DOHH2 (cell line): ENCODE measurements around the gene IRF2.

ENCODE experiments used
- H3F3A ChIP-seq: fragments of 200-600 bp; sonication (generic), shearing (Covaris generic); 2 replicates; pipeline ENCODE4 v1.6.0; 2016; ENCODE audit warnings: antibody characterized with exemption, mild to moderate bottlenecking; ENCODE audit not compliant: control insufficient read depth, insufficient read depth
- H3K27ac ChIP-seq: fragments of 200-600 bp; sonication (generic); 2 replicates; pipeline ENCODE4 v1.5.1; 2014; ENCODE audit warnings: low read depth, mild to moderate bottlenecking, low read length, moderate library complexity
- H3K27me3 ChIP-seq: fragments of 200-600 bp; sonication (generic); 2 replicates; pipeline ENCODE4 v1.6.1; 2014; ENCODE audit warnings: mild to moderate bottlenecking, low read length, mixed read lengths; ENCODE audit not compliant: control insufficient read depth
- H3K36me3 ChIP-seq: fragments of 200-600 bp; sonication (generic); 2 replicates; pipeline ENCODE4 v1.6.1; 2014; ENCODE audit warnings: mild to moderate bottlenecking, low read length, moderate library complexity, mixed read lengths; ENCODE audit not compliant: control insufficient read depth
- H3K4me1 ChIP-seq: fragments of 200-600 bp; sonication (generic); 2 replicates; pipeline ENCODE4 v1.6.1; 2014; ENCODE audit warnings: mild to moderate bottlenecking, low read length, mixed read lengths; ENCODE audit not compliant: control insufficient read depth
- H3K4me2 ChIP-seq: fragments of 200-600 bp; sonication (generic); 2 replicates; pipeline ENCODE4 v1.6.0; 2014; ENCODE audit warnings: mild to moderate bottlenecking, low read length, moderate library complexity
- H3K4me3 ChIP-seq: fragments of 200-600 bp; sonication (generic); 2 replicates; pipeline ENCODE4 v1.5.1; 2014; ENCODE audit warnings: mild to moderate bottlenecking, low read length, mixed read lengths
- H3K79me2 ChIP-seq: fragments of 200-600 bp; sonication (generic); 2 replicates; pipeline ENCODE4 v1.6.1; 2014; ENCODE audit warnings: mild to moderate bottlenecking, low read length, mixed read lengths; ENCODE audit not compliant: control insufficient read depth
- H3K9me2 ChIP-seq: fragments of 200-600 bp; sonication (generic); replicated peaks from 2 replicates; pipeline ENCODE4 v1.6.1; 2014; ENCODE audit warnings: mild to moderate bottlenecking, low read length, mixed read lengths; ENCODE audit not compliant: control insufficient read depth
- H3K9me3 ChIP-seq: fragments of 200-600 bp; sonication (generic); 2 replicates; pipeline ENCODE4 v1.6.1; 2014; ENCODE audit warnings: antibody characterized with exemption, low read length, mixed read lengths; ENCODE audit not compliant: control insufficient read depth, insufficient read depth
- H4K20me1 ChIP-seq: fragments of 200-600 bp; sonication (generic); 2 replicates; pipeline ENCODE4 v1.6.0; 2014; ENCODE audit warnings: low read depth, mild to moderate bottlenecking, antibody characterized with exemption, low read length, moderate library complexity; ENCODE audit not compliant: control insufficient read depth, insufficient read depth
- CTCF ChIP-seq: fragments of 200-600 bp; sonication (generic); IDR thresholded peaks from one replicate; pipeline ENCODE4 v1.5.1; 2014; ENCODE audit warnings: antibody characterized with exemption, mild to moderate bottlenecking, low read depth, low read length; ENCODE audit not compliant: poor library complexity, severe bottlenecking
- EZH2phosphoT487 ChIP-seq: fragments of 200-600 bp; sonication (generic); IDR thresholded peaks from 2 replicates; pipeline ENCODE4 v1.6.1; 2017; ENCODE audit warnings: borderline replicate concordance, mild to moderate bottlenecking, antibody characterized with exemption, low read length, moderate library complexity, mixed read lengths

IRF2 gene

GRCh38 chr4:184451726-184452125, 22.6 kb downstream of the IRF2 start:
- TF ChIP-seq EZH2phosphoT487: no peak
- TF ChIP-seq CTCF: no peak
- no peaks in the 10 kb centered on the region for H3K9me3 ChIP-seq
- H3K27me3 ChIP-seq: no peaks in the 10 kb centered on the region
- H3K4me1 ChIP-seq: peaks cover 33% of the 10 kb centered on the region
- H3K36me3 ChIP-seq: 0 out of 2 replicates have a peak, but pooled peaks cover 2% of the 10 kb centered on the region
- H3K4me2 ChIP-seq: no peak overlapping the region
- 0 out of 2 replicates have a peak, but pooled peaks cover under 1% of the 10 kb centered on the region for H4K20me1 ChIP-seq
- no peak overlapping the region for H3K4me3 ChIP-seq
- no peaks in the 10 kb centered on the region for H3K9me2 ChIP-seq
- H3F3A ChIP-seq: 0 out of 2 replicates have a peak, but pooled peaks cover 3% of the 10 kb centered on the region
- H3K79me2 ChIP-seq: peaks cover 60% of the 10 kb centered on the region
- H3K27ac ChIP-seq: no peak overlapping the region

- Histone ChIP-seq H3K9me3 (no peaks in the 10 kb centered on the region), H3K4me2 (no peak overlapping the region), H3K27ac (no peak overlapping the region), H3K4me1 (peaks cover 31% of the 10 kb centered on the region), H3K27me3 (no peaks in the 10 kb centered on the region), H3F3A (0 out of 2 replicates have a peak, but pooled peaks cover 3% of the 10 kb centered on the region), H3K9me2 (no peaks in the 10 kb centered on the region), H4K20me1 (no peaks in the 10 kb centered on the region), H3K4me3 (no peak overlapping the region), H3K36me3 (0 out of 2 replicates have a peak, but pooled peaks cover 2% of the 10 kb centered on the region), H3K79me2 (peaks cover 52% of the 10 kb centered on the region)
- TF ChIP-seq EZH2phosphoT487 (no peak), CTCF (no peak)
Observed at GRCh38 chr4:184450743-184451535, 23.4 kb downstream of the IRF2 start.

GRCh38 chr4:184450045-184450444, 24.3 kb downstream of the IRF2 start:
- 0 out of 2 replicates have a peak, but pooled peaks cover 2% of the 10 kb centered on the region for H3K36me3 ChIP-seq
- TF ChIP-seq EZH2phosphoT487 (no peak), CTCF (no peak)
- 0 out of 2 replicates have a peak, but pooled peaks cover 3% of the 10 kb centered on the region for H3F3A ChIP-seq
- no peaks in the 10 kb centered on the region for H3K27me3 ChIP-seq
- H3K4me3 ChIP-seq: no peak overlapping the region
- H3K9me3 ChIP-seq: no peaks in the 10 kb centered on the region
- no peak overlapping the region for H3K27ac ChIP-seq
- H3K4me2 ChIP-seq: no peak overlapping the region
- no peaks in the 10 kb centered on the region for H4K20me1 ChIP-seq
- no peaks in the 10 kb centered on the region for H3K9me2 ChIP-seq
- H3K4me1 ChIP-seq: peaks cover 33% of the 10 kb centered on the region
- H3K79me2 ChIP-seq: peaks cover 50% of the 10 kb centered on the region
